HepG2 (cell line): ENCODE results near the gene XRCC5. TPM values are rescaled to one million over a fixed set of nuclear protein-coding genes. Genes with fewer than 3 reads are reported as not detected.

Experiments used
- FOSL2 ChIP-seq: sonication (generic); formaldehyde crosslinking; IDR thresholded peaks from 2 replicates; pipeline ENCODE4 v1.4.0; 2020; ENCODE audit warnings: missing genetic modification reagents
- MED8 ChIP-seq: sonication (generic); formaldehyde crosslinking; IDR thresholded peaks from 2 replicates; pipeline ENCODE4 v1.8.1; 2023; ENCODE audit warnings: mild to moderate bottlenecking, missing genetic modification reagents; ENCODE audit not compliant: insufficient replicate concordance
- MXI1 ChIP-seq: IDR thresholded peaks from 3 replicates; pipeline ENCODE4 v1.6.1; 2012; ENCODE audit warnings: low read depth, low read length, inconsistent platforms, borderline replicate concordance
- NONO ChIP-seq, 2 experiments: fragments of 450-650 bp in 1 of 2; sonication (generic) in 1 of 2; formaldehyde crosslinking in 1 of 2; IDR thresholded peaks in 1 of 2; conservative IDR thresholded peaks in 1 of 2; 2 replicates each; pipeline versions ENCODE4 v1.6.1 to v1.8.0; 2017 to 2022; ENCODE audit warnings: mild to moderate bottlenecking in 1 of 2, missing genetic modification reagents in 1 of 2, moderate library complexity in 1 of 2
- NR3C1 ChIP-seq: sonication (generic); formaldehyde crosslinking; IDR thresholded peaks from 2 replicates; pipeline ENCODE4 v1.4.0; 2020; ENCODE audit warnings: missing genetic modification reagents
- SAFB2 ChIP-seq: sonication (generic); formaldehyde crosslinking; IDR thresholded peaks from 2 replicates; pipeline ENCODE4 v1.5.1; 2020; ENCODE audit warnings: missing genetic modification reagents, low read depth, mild to moderate bottlenecking, borderline replicate concordance
- SAP130 ChIP-seq: IDR thresholded peaks from 2 replicates; pipeline ENCODE4 v1.6.1; 2016; ENCODE audit warnings: low read depth
- SETDB1 ChIP-seq: sonication (generic); formaldehyde crosslinking; IDR thresholded peaks from 2 replicates; pipeline ENCODE4 v1.5.1; 2020; ENCODE audit warnings: missing genetic modification reagents, mild to moderate bottlenecking, borderline replicate concordance
- SIN3A ChIP-seq: IDR thresholded peaks from 2 replicates; pipeline ENCODE4 v1.6.1; 2011; ENCODE audit warnings: low read depth, mild to moderate bottlenecking, control low read depth, low read length, borderline replicate concordance
- SKI ChIP-seq: fragments of 450-650 bp; IDR thresholded peaks from one replicate; pipeline ENCODE4 v1.6.1; 2018; ENCODE audit warnings: mild to moderate bottlenecking; ENCODE audit not compliant: partially characterized antibody
- ZNF251 ChIP-seq: sonication (generic); formaldehyde crosslinking; IDR thresholded peaks from 2 replicates; pipeline ENCODE4 v1.9.0; 2021; ENCODE audit warnings: mild to moderate bottlenecking, missing genetic modification reagents
- polyA plus RNA-seq, 8 experiments: library from polyadenylated mRNA; depleted of rRNA in 3 of 8; stranded (reverse) in 7 of 8; unstranded in 1 of 8; fragments of >200 nt; fragmentation: Illumina TruSeq in 4 of 8; extraction: Trizol in 4 of 8; gene quantifications; 2 replicates each; pipeline versions ENCODE4 v1.2.1 to v1.2.3, GENCODE V29; 2011 to 2016; ENCODE audit warnings: low read depth in 4 of 8, missing spikeins in 1 of 8, mixed read lengths in 1 of 8; ENCODE audit not compliant: insufficient read depth in 1 of 8
- total RNA-seq, 5 experiments: library from RNA; depleted of rRNA; stranded (reverse); fragments of >200 nt; fragmentation: Illumina TruSeq; extraction: Trizol; gene quantifications; 2 replicates each; pipeline ENCODE4 v1.2.3, GENCODE V29; 2016; ENCODE audit warnings: low read depth in 1 of 5
- TF ChIP-seq, protein P1 (sequence below), 2 experiments: fragments of 450-650 bp in 1 of 2; sonication (generic) in 1 of 2; formaldehyde crosslinking in 1 of 2; IDR thresholded peaks; 2 replicates each; pipeline versions ENCODE4 v1.6.1 to v1.8.0; 2016 to 2022; ENCODE audit warnings: antibody characterized with exemption in 1 of 2, mild to moderate bottlenecking in 1 of 2, missing genetic modification reagents in 1 of 2
- TF ChIP-seq, protein P2 (sequence below): IDR thresholded peaks from 2 replicates; pipeline ENCODE4 v1.6.1; 2016
- TF ChIP-seq, protein P3 (sequence below): sonication (generic); formaldehyde crosslinking; IDR thresholded peaks from 2 replicates; pipeline ENCODE4 v1.4.0; 2020; ENCODE audit warnings: low read depth, missing genetic modification reagents

Gene XRCC5
- total and polyA plus RNA-seq, 2 of the 13 experiments (the other 11 are each of a cell fraction or from before 2014, with no cell fraction given) = 264 to 454 TPM

DNA sequence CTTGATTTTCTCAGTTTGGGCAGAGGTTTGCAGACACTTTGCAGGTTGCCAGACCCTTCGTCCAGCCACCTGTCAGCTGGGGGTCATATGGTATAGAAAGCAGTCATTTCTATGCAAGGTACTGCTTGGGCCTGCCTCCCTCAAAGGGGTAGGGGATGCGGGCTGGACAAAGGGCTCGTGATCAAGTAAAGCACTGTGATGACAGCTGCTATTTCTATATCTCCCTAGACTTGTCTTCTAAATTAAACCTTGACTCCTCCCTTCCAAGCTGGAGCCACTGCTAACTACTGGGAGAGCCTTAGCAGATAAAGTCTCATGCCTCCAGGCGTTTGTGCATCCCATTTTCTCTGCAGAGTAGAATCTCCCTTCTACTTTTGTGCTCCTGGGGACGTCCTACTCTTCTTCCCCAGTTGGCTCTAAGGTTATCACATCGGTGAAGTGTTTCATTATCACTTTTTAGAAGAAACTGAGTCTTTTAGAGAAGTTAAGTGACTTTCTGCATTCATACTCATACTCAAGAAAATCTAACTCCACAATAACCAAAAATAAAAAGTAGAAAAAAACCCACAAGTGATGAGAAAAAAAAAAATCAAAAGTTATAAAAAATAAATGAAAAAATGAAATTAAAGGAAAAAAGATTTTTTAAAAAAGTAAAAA lies 710 bp upstream of the XRCC5 start (continued):
- TF ChIP-seq, protein P1, sequence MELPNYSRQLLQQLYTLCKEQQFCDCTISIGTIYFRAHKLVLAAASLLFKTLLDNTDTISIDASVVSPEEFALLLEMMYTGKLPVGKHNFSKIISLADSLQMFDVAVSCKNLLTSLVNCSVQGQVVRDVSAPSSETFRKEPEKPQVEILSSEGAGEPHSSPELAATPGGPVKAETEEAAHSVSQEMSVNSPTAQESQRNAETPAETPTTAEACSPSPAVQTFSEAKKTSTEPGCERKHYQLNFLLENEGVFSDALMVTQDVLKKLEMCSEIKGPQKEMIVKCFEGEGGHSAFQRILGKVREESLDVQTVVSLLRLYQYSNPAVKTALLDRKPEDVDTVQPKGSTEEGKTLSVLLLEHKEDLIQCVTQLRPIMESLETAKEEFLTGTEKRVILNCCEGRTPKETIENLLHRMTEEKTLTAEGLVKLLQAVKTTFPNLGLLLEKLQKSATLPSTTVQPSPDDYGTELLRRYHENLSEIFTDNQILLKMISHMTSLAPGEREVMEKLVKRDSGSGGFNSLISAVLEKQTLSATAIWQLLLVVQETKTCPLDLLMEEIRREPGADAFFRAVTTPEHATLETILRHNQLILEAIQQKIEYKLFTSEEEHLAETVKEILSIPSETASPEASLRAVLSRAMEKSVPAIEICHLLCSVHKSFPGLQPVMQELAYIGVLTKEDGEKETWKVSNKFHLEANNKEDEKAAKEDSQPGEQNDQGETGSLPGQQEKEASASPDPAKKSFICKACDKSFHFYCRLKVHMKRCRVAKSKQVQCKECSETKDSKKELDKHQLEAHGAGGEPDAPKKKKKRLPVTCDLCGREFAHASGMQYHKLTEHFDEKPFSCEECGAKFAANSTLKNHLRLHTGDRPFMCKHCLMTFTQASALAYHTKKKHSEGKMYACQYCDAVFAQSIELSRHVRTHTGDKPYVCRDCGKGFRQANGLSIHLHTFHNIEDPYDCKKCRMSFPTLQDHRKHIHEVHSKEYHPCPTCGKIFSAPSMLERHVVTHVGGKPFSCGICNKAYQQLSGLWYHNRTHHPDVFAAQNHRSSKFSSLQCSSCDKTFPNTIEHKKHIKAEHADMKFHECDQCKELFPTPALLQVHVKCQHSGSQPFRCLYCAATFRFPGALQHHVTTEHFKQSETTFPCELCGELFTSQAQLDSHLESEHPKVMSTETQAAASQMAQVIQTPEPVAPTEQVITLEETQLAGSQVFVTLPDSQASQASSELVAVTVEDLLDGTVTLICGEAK (IDR thresholded peaks at IDR 0.05) = peak; percentile 13; the same call in 1 of the 2 replicates
- TF ChIP-seq, protein P1 (CRISPR knock-in tag; IDR thresholded peaks at IDR 0.05) = no peak
- no peak for TF ChIP-seq NR3C1 (CRISPR knock-in tag)
- TF ChIP-seq SIN3A = 0 out of 2 replicates have a peak, but pooled peaks have one; percentile 25
- no peak for TF ChIP-seq FOSL2
- TF ChIP-seq, protein P2, sequence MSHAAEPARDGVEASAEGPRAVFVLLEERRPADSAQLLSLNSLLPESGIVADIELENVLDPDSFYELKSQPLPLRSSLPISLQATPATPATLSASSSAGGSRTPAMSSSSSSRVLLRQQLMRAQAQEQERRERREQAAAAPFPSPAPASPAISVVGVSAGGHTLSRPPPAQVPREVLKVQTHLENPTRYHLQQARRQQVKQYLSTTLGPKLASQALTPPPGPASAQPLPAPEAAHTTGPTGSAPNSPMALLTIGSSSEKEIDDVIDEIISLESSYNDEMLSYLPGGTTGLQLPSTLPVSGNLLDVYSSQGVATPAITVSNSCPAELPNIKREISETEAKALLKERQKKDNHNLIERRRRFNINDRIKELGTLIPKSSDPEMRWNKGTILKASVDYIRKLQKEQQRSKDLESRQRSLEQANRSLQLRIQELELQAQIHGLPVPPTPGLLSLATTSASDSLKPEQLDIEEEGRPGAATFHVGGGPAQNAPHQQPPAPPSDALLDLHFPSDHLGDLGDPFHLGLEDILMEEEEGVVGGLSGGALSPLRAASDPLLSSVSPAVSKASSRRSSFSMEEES (CRISPR knock-in tag) = 0 out of 2 replicates have a peak, but pooled peaks have one; percentile 14
- TF ChIP-seq, protein P3, sequence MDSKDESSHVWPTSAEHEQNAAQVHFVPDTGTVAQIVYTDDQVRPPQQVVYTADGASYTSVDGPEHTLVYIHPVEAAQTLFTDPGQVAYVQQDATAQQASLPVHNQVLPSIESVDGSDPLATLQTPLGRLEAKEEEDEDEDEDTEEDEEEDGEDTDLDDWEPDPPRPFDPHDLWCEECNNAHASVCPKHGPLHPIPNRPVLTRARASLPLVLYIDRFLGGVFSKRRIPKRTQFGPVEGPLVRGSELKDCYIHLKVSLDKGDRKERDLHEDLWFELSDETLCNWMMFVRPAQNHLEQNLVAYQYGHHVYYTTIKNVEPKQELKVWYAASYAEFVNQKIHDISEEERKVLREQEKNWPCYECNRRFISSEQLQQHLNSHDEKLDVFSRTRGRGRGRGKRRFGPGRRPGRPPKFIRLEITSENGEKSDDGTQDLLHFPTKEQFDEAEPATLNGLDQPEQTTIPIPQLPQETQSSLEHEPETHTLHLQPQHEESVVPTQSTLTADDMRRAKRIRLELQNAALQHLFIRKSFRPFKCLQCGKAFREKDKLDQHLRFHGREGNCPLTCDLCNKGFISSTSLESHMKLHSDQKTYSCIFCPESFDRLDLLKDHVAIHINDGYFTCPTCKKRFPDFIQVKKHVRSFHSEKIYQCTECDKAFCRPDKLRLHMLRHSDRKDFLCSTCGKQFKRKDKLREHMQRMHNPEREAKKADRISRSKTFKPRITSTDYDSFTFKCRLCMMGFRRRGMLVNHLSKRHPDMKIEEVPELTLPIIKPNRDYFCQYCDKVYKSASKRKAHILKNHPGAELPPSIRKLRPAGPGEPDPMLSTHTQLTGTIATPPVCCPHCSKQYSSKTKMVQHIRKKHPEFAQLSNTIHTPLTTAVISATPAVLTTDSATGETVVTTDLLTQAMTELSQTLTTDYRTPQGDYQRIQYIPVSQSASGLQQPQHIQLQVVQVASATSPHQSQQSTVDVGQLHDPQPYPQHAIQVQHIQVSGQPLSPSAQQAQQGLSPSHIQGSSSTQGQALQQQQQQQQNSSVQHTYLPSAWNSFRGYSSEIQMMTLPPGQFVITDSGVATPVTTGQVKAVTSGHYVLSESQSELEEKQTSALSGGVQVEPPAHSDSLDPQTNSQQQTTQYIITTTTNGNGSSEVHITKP = no peak
- no peak for TF ChIP-seq MED8
- no peak for TF ChIP-seq SAFB2 (CRISPR knock-in tag)
- TF ChIP-seq SAP130 = peak; percentile 10; the same call in 1 of the 2 replicates
- TF ChIP-seq MXI1 = no peak
- TF ChIP-seq SETDB1 (CRISPR knock-in tag) = 0 out of 2 replicates have a peak, but pooled peaks have one; percentile 51
- no peak for TF ChIP-seq SKI
- no peak for TF ChIP-seq ZNF251 (CRISPR knock-in tag)
- TF ChIP-seq NONO (IDR thresholded peaks at IDR 0.05) = no peak
- TF ChIP-seq NONO (CRISPR knock-in tag; conservative IDR thresholded peaks at IDR 0.05) = no peak
